Hematopoietic multipotent progenitor cell treated with erythropoietin and hydrocortisone succinate and interleukin-3 and kit ligand, for 6 days (in vitro differentiated cells): ENCODE results near the gene CENPP.
A peak's percentile ranks its signal among the peaks of the same experiment; 100 is the strongest.

Source experiments
- DNase-seq: peaks from one replicate; pipeline ENCODE4 v3.0.0-alpha.2; 2015

CENPP gene

GRCh38 chr9:92325269-92325990 is at the start of gene CENPP, which contains the start of gene NOL8:
CENPP (plus strand) TSS chr9:92325953.
NOL8 (minus strand) TSS chr9:92325350; CDS start chr9:92324161, 1,189 bp downstream.
- DNase-seq = peak; percentile 96

DNA sequence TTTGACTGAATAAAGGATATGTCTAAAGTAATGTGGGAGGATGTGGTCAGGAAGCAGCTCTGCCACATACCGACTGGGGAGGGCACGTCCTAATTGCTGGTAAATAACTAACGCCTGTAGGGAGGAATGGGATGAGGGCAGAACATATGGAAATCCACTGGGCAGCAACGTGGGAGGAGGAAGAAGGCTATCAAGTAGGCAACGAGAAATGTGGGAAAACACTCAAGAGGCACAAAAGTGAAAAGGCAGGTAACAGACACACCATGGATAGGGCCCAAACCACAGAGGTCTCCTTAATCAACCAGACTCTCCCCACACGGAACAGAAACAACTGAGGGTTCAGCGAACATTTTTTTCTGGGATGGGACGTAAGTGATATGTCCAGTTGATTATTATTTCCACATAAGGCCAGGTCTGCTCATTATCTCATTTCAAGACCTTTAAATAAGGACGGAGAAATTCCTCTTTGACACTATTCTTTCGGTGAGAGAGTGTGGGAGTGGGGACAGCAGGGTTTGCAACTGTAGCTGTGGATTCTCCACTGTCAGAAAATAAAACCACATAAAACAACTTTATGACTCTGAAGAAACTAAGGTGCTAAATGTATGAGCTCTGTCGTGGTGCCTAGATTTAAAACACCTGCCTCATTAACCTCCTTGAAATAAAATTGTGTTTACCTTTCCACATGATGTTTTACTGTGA is 49.3 kb upstream of the CENPP start:
- DNase-seq = no peak

- no peak for DNase-seq
These were observed 47.6 kb upstream of the CENPP start for GRCh38 chr9:92278110-92278509.

DNA sequence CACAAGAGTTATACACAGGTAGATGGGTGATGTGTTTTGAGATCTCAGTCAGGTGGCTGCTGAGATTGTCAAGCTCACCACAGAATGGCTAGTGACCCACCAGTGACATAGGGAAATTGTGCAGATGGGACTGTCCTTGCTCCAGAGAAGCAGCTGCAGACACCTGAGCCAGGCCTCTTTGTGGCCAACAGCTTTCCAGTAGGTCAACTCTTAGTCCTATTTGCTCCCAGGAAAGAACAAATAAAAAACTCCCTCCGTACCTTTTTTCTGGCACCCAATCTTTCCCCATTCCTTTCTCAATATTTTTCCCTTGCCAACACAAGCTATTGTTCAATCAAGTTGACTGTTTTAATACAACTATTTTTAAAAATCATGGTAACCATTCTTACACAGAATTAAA is 46.5 kb upstream of the CENPP start:
- no peak for DNase-seq

DNA sequence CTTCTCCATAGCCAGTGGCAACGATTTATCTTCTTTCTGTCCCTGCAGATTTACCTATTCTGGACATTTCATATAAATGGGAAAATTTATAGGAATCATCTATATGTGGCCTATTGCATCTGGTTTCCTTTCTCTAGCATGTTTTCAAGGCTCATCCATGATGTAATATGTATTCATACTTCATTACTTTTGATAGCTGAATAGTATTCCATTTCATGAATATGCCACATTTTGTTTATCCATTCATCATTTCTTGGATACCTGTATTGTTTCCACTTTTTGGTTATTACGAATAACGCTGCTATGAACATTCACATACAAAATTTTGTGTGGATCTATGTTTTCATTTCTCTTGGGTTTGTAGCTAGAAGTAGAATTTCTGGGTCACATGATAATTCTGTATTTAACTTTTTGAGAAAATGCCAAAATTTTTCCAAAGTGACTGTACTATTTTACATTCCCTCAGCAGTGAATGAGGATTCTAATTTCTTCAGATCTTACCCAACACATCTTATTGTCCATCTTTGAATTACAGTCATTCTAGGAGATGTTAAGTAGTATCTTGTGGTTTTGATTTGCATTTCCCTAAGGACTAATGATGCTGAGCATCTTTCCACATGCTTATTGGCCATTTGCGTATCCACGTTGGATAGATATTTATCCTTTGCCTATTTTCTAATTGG is 35.9 kb upstream of the CENPP start:
- no peak for DNase-seq

GRCh38 chr9:92290785-92291429 is 34.8 kb upstream of the CENPP start:
- DNase-seq = no peak

GRCh38 chr9:92291577-92291976 is 34.2 kb upstream of the CENPP start:
- DNase-seq = peak; percentile 29

DNA sequence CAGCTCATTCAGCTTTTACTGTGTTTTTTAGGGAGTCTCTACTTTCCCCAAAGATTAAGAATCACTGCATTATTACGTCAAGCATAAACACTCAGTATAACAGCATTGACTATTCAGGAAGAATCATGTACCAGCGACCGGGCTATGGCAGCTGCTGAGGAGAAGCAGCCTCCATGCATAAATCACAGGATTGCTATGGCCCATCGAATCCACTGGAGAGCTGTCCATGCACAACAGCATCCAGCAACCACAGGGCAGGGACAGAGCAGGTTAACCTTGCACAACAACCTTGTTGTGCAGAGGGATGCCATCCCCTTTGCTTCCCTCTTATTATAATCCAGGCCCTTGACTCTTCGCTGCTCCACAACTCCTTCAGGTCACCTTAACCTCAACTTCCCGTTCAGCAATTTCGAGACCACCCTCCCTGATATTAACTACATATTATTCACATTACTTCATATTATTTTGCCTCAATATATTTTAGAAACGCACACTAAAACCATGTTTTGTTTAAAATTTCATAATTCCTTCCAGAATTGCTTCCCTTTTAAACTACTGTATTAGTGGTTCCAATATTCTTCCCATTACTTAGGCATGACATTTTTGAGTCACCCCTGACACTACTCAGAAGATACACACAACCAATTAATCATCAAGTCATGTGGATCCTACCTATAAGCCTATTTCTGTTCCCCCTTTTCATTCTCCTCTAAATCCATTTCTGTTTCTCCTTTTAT is 33.2 kb upstream of the CENPP start:
- DNase-seq = peak; percentile 21

- no peak for DNase-seq
These were observed 32.7 kb upstream of the CENPP start for GRCh38 chr9:92293075-92293354.

DNA sequence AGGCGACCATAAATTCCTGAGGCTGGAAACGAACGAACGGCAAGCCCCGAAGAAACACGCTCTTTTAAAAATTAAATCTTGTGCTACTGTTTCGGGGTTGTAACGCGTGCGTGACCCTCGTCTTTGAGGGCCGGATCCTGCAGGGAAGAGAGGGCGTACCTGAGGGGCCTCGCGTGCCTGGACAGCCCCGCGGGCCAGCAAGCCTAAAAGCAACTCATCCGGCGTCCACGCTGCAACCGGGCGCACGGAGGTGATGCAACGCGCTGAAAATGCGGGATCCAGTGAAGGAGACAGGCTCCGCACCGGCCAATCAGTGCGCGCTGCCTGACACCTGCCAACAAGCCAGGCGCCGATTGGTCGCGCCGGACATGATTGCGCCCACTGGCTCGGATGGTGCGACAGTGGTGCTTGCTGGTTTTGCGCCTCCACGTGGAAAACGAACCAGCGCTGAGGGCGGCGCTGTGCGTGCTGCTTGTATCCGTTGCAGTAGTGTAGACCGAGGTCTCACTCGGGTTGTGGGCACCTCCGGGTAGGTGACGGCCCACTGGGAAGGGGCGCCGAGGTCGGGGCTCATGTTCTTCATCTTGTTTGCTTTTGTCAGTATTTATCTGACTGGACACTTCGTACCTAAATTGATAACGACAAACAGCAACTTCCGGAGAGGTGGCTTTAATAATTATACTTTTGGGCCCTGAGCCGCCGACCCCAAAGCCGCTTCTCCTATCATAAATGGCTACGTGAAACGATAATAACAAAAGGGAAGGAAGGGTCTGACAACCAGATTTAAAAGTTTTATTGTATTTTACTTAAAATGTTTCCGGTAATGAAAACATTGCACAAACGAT is 32.1 kb upstream of the CENPP start, which contains the start of gene IARS1:
IARS1 (minus strand) TSS at position 246 of the 845 bp plus-strand sequence. CDS start 4,278 bp downstream, outside the sequence.
- peak; percentile 98 for DNase-seq

- DNase-seq = peak; percentile 62
These were observed 31.5 kb upstream of the CENPP start for GRCh38 chr9:92294297-92294676.

- DNase-seq = peak; percentile 98
These were observed 30.4 kb upstream of the CENPP start for GRCh38 chr9:92295240-92295790.

GRCh38 chr9:92295827-92296258 is 29.9 kb upstream of the CENPP start:
- peak; percentile 93 for DNase-seq

DNA sequence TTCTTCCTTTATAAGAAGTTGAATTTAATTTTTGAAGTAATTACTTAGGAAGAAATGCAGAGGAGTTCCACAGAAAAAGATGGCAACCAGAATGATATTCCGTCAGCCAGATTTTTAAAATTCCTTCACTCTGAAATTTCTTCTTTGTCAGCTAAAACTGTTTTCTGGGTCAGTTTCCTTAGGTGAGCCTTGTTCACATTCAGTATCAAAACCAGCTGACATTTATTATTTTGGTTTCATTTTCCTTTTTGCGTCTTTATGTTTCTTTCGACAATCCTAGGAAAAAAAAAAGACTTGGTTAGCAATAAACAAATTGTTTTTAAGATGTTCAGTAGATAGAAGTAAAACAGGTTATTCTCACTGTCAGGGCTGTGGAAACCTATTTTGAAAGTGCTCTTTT is 28.1 kb upstream of the CENPP start:
- DNase-seq = no peak

DNA sequence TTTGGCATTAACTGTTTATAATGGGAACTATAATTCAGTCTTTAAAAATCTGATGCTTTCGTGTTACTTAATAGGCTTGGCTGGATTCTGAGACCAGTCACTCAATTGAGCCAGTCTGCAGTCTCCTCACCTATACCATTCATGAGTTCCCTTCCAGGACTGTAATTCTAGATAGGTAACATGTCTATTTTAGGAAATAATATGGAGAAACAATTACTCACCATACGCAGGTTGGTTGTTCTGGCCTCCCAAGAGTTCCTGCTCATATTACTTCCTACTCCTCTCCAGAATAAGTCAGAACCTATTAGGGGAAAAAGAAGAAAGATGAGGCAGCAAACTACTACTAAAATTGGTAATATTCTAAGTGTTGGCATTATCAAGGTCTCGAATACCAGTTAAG is 27.7 kb upstream of the CENPP start:
- DNase-seq = no peak

GRCh38 chr9:92299116-92299515 is 26.6 kb upstream of the CENPP start:
- no peak for DNase-seq

GRCh38 chr9:92300936-92301335 is 24.8 kb upstream of the CENPP start:
- DNase-seq = no peak

DNA sequence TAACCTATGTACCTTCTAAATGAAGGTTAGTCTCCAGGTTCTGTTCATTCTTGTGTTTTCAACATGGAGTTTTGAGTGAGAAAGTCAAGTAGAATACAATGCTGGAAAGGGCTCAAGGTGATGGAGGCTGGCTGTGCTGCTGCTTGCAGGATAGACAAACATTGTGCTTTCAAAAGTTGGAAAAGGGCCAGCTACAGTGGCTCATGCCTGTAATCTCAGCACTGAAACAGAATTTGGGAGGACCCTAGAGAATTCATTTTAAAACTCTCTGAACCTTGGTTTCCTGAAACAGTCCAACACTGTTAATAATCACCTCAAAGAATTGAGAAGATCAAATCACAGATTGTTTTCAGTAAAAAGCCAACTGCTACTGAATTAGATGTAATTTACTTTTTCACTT is 16.9 kb upstream of the CENPP start:
- DNase-seq = no peak

DNA sequence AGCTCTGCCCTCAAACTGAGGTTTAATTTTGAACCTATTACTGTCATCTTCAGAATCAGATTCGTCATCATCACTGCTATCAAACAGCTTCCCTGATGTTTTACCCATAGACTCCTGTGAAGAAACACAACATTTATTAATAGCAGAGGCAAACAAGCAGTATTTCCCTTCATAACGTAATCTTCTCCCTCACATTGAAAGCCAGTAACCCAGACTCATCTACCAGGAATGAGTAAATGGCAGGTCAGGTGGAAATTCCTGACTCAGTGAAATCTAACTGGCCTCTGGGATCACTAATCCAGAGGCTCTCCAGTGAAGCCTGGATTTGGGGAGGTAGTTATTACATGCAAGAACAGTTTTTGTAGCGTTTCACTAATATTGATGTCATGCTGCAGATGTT is 15.2 kb upstream of the CENPP start:
- DNase-seq = no peak

DNA sequence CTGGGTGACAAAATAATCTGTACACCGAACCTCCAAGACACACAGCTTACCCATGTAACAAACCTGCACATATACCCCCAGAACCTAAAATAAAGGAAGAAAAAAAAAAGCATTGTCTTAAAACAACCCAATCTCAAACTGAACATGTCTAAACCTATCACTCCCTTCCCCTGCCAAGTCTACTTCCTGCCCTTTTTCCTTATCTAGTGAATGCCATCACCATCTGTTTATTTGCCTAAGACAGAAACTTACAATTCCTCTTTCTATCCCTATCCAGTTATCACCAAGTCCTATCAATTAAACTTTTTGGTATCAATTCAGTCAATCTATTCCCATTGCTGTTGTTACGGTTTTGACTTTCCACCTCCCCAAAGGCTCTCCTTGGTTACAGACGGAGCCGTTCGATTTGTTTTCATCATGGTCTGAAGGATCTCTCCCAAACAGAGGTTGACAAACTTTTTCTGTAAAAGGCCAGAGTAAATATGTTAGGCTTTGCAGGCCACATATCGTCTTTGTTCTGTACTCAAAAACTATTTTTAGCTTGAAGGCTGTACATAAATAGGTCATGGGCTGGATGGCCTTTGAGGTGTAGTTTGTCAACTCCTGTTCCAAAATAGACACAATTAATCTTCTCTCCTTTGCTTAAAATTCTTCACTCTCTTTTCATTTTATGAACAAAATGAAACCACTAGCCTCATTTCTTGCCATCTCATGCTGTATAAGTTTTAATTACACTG is 12.7 kb upstream of the CENPP start:
- DNase-seq = peak; percentile 64

DNA sequence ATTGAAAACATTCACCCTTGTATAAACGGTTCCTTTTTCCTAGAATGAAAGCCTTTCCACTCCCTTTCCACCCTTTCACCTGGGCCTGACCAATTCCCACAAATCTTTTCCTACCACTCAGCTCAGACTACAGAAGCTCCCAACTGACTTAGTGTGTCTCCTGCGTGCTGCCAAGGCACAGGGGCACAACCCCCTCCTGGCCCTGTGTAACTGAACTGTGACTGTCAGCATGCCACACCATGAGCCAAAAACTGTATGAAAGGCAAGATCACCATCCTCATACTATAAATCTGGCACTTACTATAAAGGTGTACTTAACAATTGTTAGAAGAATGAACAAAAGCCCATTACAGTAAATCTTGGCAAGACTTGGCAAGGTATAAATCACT is 12.1 kb upstream of the CENPP start:
- no peak for DNase-seq
